Measurements from ENCODE around the gene FGFRL1. TPM values are rescaled to one million over a fixed set of nuclear protein-coding genes. Genes with fewer than 3 reads are reported as not detected.

FGFRL1 gene
- total and polyA plus RNA-seq, 2 of the 13 experiments (the other 11 are each of a cell fraction or from before 2014, with no cell fraction given), result 19.1 to 30.6 TPM

- no peak for TF ChIP-seq TOPORS (CRISPR knock-in tag; IDR thresholded peaks at IDR 0.05)
- no peak for TF ChIP-seq BATF2 (CRISPR knock-in tag; IDR thresholded peaks at IDR 0.05)
- peak; percentile 97 for TF ChIP-seq NR2F6 (IDR thresholded peaks at IDR 0.05)
- peak; percentile 99 for TF ChIP-seq NR2F6 (CRISPR knock-in tag; IDR thresholded peaks at IDR 0.05)
- TF ChIP-seq TIGD3 (CRISPR knock-in tag; IDR thresholded peaks at IDR 0.05; ENCODE audit: borderline replicate concordance), result peak; percentile 94; the same call in 1 of the 2 replicates
- no peak for TF ChIP-seq THAP8 (CRISPR knock-in tag; IDR thresholded peaks at IDR 0.05; ENCODE audit: borderline replicate concordance)
- TF ChIP-seq ZNF121 (CRISPR knock-in tag; IDR thresholded peaks at IDR 0.05), result peak; percentile 89
- TF ChIP-seq DZIP1 (CRISPR knock-in tag; IDR thresholded peaks at IDR 0.05), result no peak
- TF ChIP-seq TMF1 (CRISPR knock-in tag; IDR thresholded peaks at IDR 0.05; ENCODE audit: low read depth), result 0 out of 2 replicates have a peak, but pooled peaks have one; percentile 7
- TF ChIP-seq FOXO4 (CRISPR knock-in tag; conservative IDR thresholded peaks at IDR 0.05), result no peak
- TF ChIP-seq MEIS1 (CRISPR knock-in tag; IDR thresholded peaks at IDR 0.05; ENCODE audit: borderline replicate concordance), result peak; percentile 77; the same call in 1 of the 2 replicates
- peak; percentile 83 for TF ChIP-seq MEIS2 (CRISPR knock-in tag; IDR thresholded peaks at IDR 0.05)
- no peak for TF ChIP-seq GPBP1L1 (CRISPR knock-in tag; IDR thresholded peaks at IDR 0.05)
- TF ChIP-seq ATAD3A (CRISPR knock-in tag; IDR thresholded peaks at IDR 0.05), result no peak
- TF ChIP-seq ZEB1 (IDR thresholded peaks at IDR 0.05; ENCODE audit: insufficient replicate concordance, low read depth), result no peak
- TF ChIP-seq ZNF75D (CRISPR knock-in tag; IDR thresholded peaks at IDR 0.05; ENCODE audit: borderline replicate concordance), result no peak
- no peak for TF ChIP-seq SMARCC2 (IDR thresholded peaks at IDR 0.05)
- TF ChIP-seq ERF (CRISPR knock-in tag; IDR thresholded peaks at IDR 0.05), result peak; percentile 82
- TF ChIP-seq GRHL1 (CRISPR knock-in tag; conservative IDR thresholded peaks at IDR 0.05), result no peak
These were observed 18.9 kb upstream of the FGFRL1 start (continued) for GRCh38 chr4:992297-993110.

All from HepG2 (cell line).